Body of pancreas (tissue), 4 donors: Measurements from ENCODE around the gene WDFY1. TPM values are rescaled to one million over a fixed set of nuclear protein-coding genes. Genes with fewer than 3 reads are reported as not detected.

Source experiments
- ATAC-seq: fragments of 150-250 bp; one replicate; pipeline ENCODE4 v1.9.1; 2016
- DNase-seq, 4 donors: peaks; one replicate each; pipeline ENCODE4 v3.0.0-alpha.2; 2019
- H3K27ac ChIP-seq, 4 donors: fragments of 200-600 bp; sonication (generic); 1 replicate in 3 of 4; 2 replicates in 1 of 4; pipeline versions ENCODE4 v1.5.1 to v1.6.1; 2016 to 2019; ENCODE audit warnings: mild to moderate bottlenecking in 1 of 4, mixed read lengths in 1 of 4, moderate library complexity in 1 of 4
- H3K27me3 ChIP-seq, 2 donors: fragments of 200-600 bp; sonication (generic); one replicate each; pipeline ENCODE4 v1.6.0; 2016; ENCODE audit warnings: mild to moderate bottlenecking in 1 of 2
- H3K36me3 ChIP-seq, 2 donors: fragments of 200-600 bp; sonication (generic); replicated peaks in 1 of 2; 2 replicates each; pipeline ENCODE4 v1.5.1; 2016; ENCODE audit warnings: low read depth in 2 of 2; ENCODE audit not compliant: insufficient read depth in 1 of 2
- H3K4me1 ChIP-seq: fragments of 200-600 bp; sonication (generic); one replicate; pipeline ENCODE4 v1.6.0; 2016
- H3K4me3 ChIP-seq, 2 donors: fragments of 200-600 bp; sonication (generic); 1 replicate in 1 of 2; 2 replicates in 1 of 2; pipeline ENCODE4 v1.5.1; 2016 to 2019
- H3K9me3 ChIP-seq, 3 donors: fragments of 200-600 bp; sonication (generic); 1 replicate in 2 of 3; 2 replicates in 1 of 3; pipeline ENCODE4 v1.5.1; 2016
- POLR2A ChIP-seq, 3 donors: fragments of 450-650 bp; IDR thresholded peaks; one replicate each; pipeline ENCODE4 v1.6.1; 2016; ENCODE audit warnings: antibody characterized with exemption in 3 of 3, mild to moderate bottlenecking in 2 of 3
- WGBS, 2 donors: methylation state at CpG; one replicate each; pipeline ENCODE4 v1.1.5; 2017; 5-methylcytosine and 5-hydroxymethylcytosine counted together
- intact Hi-C: fragments of 100-400 bp; cut with DNase I; formaldehyde crosslinking; loops from one replicate; pipeline ENCODE4 v1.15.1; 2023
- total RNA-seq, 2 donors: library from RNA; depleted of rRNA; stranded (reverse); fragments of >200 nt; gene quantifications; one replicate each; pipeline ENCODE4 v1.1.0, GENCODE V29; 2016
- TF ChIP-seq, protein P1 (sequence below), 7 experiments: fragments of 450-650 bp in 4 of 7; fragments of 200-600 bp in 3 of 7; sonication (generic) in 3 of 7; IDR thresholded peaks; one replicate each; pipeline ENCODE4 v1.5.1; 2016 to 2019; ENCODE audit warnings: antibody characterized with exemption in 7 of 7

The WDFY1 gene
- total RNA-seq, 2 donors from 2014 or later = 18.9 to 71.5 TPM

DNA sequence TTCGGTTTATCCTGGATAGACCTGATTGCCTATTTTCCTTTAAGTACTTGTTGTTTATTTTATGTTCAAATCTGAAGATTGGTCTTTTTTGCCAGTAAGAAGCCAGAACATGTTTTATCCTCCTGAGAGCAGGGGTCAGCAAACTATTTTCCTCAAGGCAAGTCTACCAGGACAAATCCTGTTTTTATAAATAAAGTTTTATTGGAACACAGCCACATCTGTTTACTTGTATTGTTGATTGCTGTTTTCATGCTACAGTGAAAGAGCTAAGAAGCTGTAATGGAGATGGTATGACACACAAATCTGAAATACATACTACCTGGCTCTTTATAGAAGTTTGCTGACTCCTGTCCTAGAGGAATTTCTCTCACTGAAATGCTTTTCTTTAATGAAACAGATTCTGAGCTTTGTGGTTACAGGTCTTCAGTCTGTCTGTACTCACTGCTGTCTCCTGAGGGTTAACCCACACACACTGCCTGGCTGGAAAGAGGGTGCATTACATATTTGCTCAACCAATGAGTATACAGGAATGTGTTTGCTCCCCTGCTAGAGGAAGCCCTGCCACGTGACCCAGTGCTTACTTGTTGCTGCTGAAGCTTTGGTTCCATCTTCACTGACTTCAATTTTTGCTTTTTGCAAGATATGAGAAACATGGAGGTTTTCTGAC lies 34.7 kb upstream of the WDFY1 start:
- ATAC-seq (no peak), DNase-seq (no peak)
- no peaks in the 10 kb centered on the region for H3K36me3 ChIP-seq
- TF ChIP-seq, protein P1, sequence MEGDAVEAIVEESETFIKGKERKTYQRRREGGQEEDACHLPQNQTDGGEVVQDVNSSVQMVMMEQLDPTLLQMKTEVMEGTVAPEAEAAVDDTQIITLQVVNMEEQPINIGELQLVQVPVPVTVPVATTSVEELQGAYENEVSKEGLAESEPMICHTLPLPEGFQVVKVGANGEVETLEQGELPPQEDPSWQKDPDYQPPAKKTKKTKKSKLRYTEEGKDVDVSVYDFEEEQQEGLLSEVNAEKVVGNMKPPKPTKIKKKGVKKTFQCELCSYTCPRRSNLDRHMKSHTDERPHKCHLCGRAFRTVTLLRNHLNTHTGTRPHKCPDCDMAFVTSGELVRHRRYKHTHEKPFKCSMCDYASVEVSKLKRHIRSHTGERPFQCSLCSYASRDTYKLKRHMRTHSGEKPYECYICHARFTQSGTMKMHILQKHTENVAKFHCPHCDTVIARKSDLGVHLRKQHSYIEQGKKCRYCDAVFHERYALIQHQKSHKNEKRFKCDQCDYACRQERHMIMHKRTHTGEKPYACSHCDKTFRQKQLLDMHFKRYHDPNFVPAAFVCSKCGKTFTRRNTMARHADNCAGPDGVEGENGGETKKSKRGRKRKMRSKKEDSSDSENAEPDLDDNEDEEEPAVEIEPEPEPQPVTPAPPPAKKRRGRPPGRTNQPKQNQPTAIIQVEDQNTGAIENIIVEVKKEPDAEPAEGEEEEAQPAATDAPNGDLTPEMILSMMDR (IDR thresholded peaks at IDR 0.05) = no peak
- no peak for TF ChIP-seq POLR2A (IDR thresholded peaks at IDR 0.05)
- H3K27me3 ChIP-seq = no peaks in the 10 kb centered on the region
- H3K4me1 ChIP-seq = no peaks in the 10 kb centered on the region
- no peaks in the 10 kb centered on the region for H3K9me3 ChIP-seq
- H3K27ac ChIP-seq = no peak overlapping the region
- H3K4me3 ChIP-seq = no peak overlapping the region
- 86 to 92% methylated on average over 2 of the region's 2 CpGs for WGBS, 2 donors
- intact Hi-C loops = no loop called here

DNA sequence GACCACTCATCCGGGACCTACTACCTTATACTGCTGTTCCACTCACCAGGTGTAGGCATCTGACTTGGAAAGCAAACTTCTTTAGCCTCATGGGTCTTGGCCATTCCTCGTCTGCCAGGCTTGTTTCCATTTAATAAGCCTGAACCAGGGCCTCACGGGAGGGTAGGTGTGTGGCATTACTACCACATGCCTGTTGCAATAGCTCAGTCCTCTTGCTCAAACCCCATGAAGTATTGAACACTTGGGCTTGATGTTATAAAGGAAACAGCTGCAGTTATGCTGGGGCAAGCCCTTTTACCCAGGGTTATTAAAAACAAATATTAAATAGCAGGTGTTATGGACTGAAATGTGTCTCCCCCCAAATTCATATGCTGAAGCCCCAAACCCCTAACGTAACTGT lies 33.3 kb upstream of the WDFY1 start:
- Histone ChIP-seq H3K36me3 (no peaks in the 10 kb centered on the region), H3K9me3 (no peaks in the 10 kb centered on the region), H3K27ac (no peak overlapping the region), H3K4me1 (no peaks in the 10 kb centered on the region), H3K4me3 (no peak overlapping the region), H3K27me3 (no peaks in the 10 kb centered on the region)
- WGBS, 2 donors = 75 to 81% methylated on average over 4 of the region's 4 CpGs
- no peak for TF ChIP-seq POLR2A (IDR thresholded peaks at IDR 0.05)
- TF ChIP-seq, protein P1 (IDR thresholded peaks at IDR 0.05) = no peak
- DNase-seq (no peak), ATAC-seq (no peak)
- intact Hi-C loops = no loop called here

DNA sequence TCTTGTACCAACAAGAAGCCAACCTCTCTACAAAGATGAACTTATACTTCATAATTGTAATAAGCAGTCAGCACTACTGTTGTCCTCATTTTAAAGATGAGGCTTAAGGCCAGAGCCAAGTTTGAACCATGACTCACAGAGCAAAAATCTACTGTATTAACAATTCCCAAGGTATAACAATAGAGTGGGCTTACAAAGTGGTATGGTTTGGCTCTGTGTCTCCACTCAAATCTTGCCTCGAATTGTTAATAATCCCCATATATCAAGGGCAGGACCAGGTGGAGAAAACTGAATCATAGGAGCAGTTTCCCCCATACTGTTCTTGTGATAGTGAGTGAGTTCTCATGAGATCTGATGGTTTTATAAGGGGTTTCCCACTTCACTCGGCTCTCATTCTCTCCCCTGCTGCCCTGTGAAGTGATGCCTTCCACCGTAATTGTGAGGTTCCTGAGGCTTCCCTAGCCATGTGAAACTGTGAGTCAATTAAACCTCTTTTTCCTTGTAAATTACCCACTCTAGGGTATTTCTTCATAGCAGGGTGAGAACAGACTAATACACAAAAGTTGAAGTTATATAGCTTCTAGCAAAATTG lies 31.6 kb upstream of the WDFY1 start:
- intact Hi-C loops = no loop called here
- no peak overlapping the region for H3K27ac ChIP-seq
- H3K4me1 ChIP-seq = no peaks in the 10 kb centered on the region

DNA sequence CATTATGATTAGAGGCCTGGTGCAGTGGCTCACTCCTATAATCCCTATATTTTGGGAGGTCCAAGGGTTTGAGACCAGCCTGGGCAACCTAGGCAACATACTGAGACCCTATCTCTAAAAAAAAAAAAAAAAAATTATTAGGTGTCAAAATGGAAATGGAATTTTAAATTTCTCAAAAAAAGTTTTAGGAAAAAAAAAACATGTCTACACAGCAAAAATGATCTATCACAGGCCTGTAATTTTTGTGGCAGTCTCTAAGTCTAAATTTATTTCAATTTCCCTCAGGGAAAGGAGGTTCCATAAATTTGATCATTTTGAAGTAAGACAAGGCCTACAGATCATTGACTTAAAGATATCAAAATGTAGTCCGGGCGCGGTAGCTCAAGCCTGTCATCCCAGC lies 28.5 kb upstream of the WDFY1 start:
- Histone ChIP-seq H3K9me3 (no peaks in the 10 kb centered on the region), H3K4me1 (no peaks in the 10 kb centered on the region), H3K27ac (no peak overlapping the region), H3K36me3 (no peaks in the 10 kb centered on the region), H3K27me3 (no peaks in the 10 kb centered on the region), H3K4me3 (no peak overlapping the region)
- DNase-seq = no peak
- intact Hi-C loops = no loop called here
- 91 to 93% methylated on average over 3 of the region's 3 CpGs for WGBS, 2 donors
- ATAC-seq = no peak
- TF ChIP-seq, protein P1 (IDR thresholded peaks at IDR 0.05) = no peak
- TF ChIP-seq POLR2A (IDR thresholded peaks at IDR 0.05) = no peak

More for the DNA sequence above, 31.6 kb upstream of the WDFY1 start:
- TF ChIP-seq, protein P1 (IDR thresholded peaks at IDR 0.05) = no peak
- TF ChIP-seq POLR2A (IDR thresholded peaks at IDR 0.05) = no peak
- H3K27me3 ChIP-seq = no peaks in the 10 kb centered on the region
- H3K9me3 ChIP-seq = no peaks in the 10 kb centered on the region
- ATAC-seq = no peak
- WGBS, 2 donors = 69 to 70% methylated on average over 3 of the region's 3 CpGs
- H3K36me3 ChIP-seq = no peaks in the 10 kb centered on the region
- no peak for DNase-seq
- H3K4me3 ChIP-seq = no peak overlapping the region

DNA sequence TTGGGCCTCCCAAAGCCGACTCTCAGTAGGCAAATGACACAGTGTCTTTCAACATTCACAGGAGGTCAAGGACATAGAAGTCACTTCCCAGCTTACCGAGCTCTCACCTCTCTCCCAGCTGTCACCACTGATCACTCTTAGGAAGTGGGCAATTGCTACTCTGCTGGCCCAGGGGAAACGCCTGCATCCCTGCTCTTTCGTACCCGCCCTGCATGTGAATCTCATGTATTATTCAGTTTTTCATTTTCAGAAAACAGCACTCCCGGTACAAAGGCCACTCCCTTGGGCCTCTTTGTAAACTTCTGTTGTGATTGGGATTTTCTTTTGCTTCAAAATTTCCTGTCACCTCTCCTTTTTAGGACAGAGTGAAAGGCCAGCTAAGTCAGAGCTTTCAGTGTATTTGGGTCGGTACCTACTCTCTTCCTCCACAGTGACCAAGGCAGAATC lies 27.5 kb upstream of the WDFY1 start:
- no peaks in the 10 kb centered on the region for H3K9me3 ChIP-seq
- no peak for TF ChIP-seq POLR2A (IDR thresholded peaks at IDR 0.05)
- H3K4me1 ChIP-seq = no peaks in the 10 kb centered on the region
- H3K27ac ChIP-seq = no peak overlapping the region
- H3K36me3 ChIP-seq = peaks cover 0 to under 1% of the 10 kb centered on the region in 2 donors
- 77 to 81% methylated on average over 7 of the region's 7 CpGs for WGBS, 2 donors
- no peaks in the 10 kb centered on the region for H3K27me3 ChIP-seq
- intact Hi-C loops = no loop called here
- H3K4me3 ChIP-seq = no peak overlapping the region
- ATAC-seq (no peak), DNase-seq (no peak)
